Activated effector memory CD4-positive, alpha-beta T cell treated with Interleukin-2 at 50 U/mL for 16 hours (primary cell): ENCODE data around the gene GRK5.

Source experiments
- DNase-seq: peaks from one replicate; pipeline ENCODE4 v3.0.0-alpha.2; 2020

Gene GRK5

DNA sequence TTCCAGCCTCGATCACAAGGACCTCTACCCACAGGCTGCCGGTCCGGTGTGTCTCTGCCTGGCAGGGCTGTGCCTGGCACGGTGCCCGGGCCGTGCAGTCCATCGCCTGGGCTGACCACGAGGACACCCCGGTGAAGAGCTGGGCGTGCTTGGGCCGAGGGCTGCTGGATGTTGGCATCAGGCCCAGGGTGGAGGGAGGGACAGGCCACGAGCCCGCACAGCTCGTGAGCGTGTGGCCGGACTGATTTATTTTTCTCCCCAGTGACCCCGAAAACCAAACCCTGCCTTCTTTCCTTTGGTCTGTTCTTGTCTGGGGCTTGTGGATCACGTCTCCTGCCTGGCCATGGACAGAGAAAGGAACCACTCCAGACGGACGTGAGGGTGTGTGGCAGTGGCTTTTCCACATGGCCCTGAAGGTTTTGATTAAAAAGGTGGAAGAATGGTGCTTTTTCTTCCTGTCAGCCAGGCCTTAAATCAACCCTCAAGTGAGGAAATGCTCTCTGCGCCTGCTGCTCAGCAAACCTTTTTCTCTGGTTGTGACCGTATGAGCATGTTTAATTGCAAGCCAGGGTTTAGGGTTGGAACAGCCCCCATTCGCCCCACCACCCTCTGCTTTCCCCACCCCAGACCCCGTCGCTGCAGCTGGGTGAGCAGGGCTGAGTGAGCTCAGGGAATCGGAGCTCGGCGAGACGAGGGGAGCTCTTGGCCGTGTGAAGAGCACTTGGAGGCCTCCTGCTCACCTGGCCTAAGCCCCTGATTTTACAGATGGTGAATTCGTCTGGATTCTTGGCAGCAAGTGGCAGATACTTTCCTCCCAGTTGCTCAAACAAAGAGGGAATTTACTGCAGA is 205.1 kb downstream of the GRK5 start:
- no peak for DNase-seq

DNA sequence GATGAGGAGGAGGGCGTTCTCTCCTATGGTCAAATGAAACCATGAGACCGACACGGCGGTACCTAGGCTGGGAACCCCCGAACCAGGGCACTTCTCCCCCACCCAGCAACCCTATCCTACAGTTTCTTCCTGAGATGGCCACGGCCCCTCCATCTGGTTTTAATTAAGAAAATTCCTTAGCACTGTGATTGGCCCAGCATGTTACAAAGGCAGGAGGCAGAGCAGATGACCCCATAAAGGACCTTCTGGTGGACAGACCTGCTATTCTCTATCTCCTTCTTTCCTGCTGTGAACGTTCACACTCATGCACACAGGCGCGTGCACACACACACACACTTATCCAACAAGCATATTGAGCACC is 205.7 kb downstream of the GRK5 start:
- DNase-seq: no peak

DNA sequence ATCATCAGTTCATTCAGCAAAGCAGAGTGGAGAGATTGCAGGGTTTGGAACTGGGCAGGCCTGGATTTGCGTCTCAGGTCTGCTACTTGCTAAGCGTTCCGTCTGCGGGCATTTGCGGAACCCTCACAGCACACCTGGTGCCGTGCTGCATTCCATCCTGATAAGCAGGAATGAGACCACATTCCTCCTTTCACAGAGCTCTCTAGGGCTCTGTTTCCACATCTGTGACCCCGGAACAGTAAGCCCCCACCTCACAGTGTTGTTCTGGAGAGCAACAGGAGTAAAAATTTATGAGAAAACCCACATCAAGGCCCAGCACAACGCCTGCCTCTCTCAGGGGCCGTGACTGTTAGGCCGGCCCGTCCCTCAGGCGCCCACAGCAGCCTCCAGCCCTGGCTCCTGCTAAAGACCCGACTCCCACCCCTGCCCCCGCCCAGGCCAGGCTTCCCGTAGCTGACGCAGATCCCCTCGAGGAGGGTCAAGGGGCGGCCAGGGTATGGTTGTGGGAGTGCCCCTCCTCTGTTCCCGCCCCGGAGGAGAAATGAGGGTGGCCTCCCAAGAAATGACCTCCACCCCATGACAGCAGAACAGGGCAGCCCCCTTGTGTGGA is 206.2 kb downstream of the GRK5 start:
- no peak for DNase-seq

DNA sequence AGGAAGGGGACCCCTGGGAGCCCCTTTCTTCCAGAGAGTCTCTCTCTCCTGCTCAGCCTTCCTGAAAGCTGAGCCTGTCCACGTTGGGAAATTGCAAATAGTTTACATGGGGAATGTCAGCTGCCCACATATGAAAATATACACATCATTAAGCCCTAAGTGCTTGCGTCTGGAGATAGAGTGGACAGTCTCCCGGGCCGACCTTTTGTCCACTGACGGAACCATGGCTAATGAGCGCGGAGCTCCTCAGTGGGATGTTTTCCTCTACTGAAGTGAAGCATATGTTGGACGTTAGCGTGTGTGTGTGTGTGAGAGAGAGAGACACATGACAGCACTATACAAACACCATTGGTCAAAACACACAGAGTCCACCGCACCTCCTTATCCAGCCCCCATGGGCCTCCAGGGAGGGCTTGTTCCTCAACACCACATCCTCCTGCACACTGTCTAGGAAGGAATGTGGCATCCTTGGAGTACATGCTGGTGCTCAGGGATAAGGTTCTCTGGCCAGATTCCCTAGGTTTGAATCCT is 206.8 kb downstream of the GRK5 start:
- DNase-seq: no peak

DNA sequence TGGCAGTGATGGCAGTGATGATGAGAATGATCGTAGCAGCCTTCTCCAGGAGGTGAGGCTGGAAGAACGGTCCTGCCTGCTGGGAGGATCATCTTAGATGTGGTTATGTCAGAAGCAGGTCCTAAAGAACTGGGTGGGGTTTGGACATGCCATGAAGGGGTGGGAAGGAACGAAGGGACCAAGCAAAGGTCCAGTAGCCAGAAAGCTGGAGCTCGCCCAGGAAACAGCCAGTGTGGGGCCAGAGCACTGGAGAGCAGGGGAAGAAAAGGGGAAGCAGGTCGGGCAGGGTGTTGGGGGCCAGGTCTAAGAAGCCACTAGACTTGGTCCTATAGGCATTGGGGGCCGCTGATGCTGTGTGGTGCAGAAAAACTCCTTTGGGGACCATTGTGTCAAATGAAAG is 207.8 kb downstream of the GRK5 start:
- DNase-seq: no peak

DNA sequence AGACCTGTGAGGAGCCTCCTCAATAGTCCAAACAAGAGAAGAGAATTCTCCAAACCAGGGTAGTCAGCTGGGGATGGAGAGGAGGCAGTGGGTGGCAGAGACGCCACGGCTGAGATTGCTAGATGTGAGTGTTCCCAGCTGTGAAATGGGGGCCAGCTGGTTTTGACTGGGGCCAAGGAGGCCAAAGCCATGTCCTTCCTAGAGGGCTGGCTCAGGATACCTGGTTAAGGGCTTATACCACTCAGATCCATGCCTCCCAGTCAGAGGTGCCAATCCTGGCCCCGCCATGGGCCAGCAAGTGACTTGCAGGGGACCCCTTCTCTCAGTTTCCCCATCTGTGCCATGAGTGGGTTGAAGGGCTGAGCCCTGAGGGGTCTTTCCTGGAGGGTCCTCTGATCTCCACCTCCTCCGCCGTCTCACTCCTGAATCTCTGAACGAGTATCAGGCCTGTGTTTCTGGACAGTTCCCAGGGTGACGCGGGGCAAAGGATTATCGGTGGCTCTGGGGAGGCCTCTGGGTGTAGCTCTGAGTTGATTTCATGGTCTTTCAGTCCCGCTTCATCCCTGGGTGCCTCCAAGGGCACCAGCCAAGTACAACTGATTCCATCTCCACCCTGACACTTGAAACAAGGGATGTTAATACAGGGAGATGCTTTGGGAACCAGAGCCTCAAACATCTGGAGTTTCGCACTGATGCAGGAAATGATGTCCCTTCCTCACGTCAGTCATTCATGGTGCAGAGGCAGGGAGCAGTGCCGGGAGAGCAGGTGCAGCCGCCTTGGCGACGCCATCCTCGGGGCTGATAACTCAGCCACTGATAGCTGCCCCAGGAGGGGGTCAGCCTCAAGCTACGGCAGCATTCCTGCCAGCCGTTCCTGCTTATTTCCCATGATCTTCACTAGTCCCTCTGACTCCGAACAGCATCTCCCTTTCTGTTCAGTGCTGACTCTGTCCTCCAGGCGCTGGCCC is 208.4 kb downstream of the GRK5 start:
- DNase-seq: no peak

DNA sequence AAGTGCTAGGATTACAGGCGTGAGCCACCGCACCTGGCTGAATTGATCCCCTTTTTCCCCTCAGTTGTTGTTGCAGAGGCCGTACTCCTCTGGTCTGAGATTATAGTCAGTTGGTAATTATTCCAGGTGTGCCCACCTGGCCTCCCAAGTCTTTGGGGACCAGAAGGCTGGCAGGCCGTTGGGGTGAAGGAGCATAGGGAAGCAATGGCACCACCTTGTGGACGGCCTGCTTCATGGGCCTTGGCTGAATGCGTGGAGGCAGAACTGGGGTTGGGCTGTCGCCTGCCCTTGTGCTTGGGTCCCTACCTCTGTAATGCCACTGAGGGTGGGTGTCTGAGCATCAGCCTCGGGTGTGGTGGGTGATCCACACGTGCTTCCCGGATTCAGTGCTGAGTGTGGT is 209.5 kb downstream of the GRK5 start:
- peak; percentile 49 for DNase-seq

DNA sequence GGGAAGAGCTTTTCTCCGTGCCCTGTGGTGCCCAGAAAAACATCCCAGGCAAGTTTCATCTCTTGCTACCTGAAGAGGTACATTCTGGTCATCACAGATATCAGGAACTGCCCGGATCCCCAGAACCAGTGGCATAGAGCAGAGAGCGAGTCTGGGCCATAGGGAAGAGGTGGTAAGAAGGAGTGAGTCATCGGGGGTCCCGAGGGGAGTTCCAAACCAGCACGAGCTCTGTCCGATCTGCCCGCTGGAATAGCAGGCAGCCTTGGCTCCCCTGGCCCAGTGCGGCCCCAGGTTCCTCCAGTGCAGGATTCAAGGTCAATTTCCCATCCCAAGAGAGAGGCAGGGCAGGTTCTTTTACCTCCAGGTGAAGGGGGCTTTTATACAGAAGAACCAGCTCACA is 210.5 kb downstream of the GRK5 start:
- DNase-seq: no peak

DNA sequence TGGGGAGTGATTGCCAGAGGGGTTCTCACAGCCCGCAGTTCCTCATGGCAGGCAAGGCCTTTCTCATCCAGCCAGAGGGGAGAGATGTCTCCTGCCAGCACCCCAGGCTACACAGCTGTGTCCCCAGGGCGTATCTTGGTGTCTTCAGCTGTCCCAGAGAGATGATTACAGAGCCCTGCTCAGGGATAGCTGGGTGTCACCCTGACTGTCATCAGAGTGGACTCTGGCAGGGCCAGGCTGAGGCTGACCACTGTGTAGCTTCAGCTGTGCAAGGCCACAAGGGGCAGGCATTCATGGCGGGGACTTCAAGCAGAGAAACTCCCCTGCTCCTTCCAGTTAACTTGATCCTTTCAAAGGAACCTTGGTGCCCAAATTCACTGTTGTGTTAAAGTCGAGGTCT is 211.0 kb downstream of the GRK5 start:
- no peak for DNase-seq

DNA sequence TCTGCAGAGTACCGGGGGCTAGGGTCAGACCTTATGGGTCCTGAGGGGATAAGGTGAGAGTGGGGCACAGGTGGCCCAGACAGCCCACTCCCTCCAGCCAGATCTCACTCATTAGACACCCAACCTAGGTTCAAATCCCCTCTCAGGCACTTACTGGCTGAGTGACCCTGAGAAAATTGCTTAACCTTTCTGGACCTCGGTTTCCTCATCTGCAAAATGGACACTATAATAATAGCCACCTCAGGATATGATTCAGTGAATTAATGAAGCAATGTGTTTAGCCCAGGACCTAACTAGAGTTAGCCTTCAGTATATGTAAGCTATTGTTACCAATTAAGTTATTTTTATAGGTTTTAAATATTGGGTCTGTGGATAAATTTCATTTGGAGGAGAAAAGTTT is 212.6 kb downstream of the GRK5 start:
- DNase-seq: no peak

DNA sequence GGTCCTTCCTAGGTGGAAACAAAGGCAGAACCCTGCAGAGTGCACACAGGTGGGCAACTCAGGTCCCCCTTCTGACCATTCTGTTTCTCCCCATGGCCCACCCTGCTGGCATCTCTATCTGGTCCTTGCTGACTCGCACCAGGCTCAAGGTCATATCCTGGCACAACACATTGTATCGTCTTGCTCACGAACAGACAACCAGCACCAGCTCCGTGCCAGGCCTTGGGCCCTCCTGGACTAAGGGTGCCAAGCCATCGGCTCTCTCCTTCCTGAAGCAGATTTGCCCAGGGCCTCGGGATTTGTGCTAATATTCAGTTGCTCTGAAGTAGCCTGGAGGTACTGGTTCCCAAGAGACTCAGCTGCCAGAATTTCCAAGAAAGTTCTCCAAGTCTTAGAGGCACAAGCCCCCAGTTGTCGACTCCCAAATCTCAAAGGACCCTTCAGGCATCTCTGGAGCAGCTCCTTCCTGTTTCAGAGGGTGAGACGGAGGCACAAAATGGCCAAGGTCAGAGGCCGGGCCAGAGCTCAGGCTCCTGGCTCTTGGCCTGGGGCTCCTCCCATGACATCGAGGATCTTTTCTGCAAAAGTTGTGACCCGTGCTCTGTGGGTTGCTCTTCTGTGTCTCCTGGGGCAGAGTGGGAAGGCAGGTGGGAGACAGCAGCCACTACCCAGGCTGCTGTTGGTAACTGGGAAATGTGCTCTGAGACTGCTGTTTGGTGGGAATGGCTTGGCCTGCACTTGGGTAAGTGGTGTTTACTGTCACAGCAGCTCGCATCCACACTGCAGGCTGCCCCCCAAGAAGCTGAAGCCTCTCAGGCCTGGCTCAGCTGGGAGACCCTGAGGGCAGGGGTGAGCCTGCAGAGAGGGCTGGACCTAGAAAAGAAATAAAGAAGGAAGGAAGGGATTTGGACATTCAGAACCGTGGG is 213.8 kb downstream of the GRK5 start:
- DNase-seq: no peak

DNA sequence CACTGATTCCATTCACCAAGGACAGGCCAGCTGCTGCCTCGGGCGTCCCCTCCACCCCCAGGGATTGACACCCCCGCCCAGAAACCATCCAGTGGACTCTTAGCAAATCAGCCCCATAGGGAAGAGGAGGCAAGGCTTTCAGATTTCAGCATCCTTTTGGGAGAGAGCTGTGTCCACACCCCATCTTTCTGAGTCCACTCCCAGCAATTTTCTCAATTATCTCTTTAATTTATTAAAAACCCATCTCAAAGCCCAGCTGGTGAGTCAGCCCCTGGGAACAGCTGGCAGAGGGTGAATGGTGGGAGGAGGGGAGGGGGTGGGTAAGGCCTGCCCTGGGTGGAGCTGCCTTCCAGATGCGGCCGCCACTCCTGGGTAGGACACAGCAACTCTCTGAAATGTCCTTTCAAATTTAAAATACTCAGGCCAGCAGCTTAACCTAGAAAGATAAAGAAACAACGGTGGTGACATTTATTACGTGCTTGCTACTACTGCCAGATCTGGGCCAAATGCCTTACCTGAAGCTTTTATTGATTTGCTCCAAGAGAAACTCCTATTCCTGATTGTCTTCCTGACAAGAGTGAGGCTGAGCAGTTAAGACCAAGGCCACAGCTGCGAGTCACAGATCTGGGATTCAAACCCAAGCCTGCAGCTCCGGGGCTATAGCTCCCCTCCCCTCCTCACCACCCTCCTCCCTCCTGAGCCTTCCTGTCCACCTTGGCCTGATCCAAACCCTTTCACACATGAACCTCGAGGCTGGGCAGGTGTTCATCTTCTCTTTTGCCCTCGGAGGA is 214.7 kb downstream of the GRK5 start:
- no peak for DNase-seq

DNA sequence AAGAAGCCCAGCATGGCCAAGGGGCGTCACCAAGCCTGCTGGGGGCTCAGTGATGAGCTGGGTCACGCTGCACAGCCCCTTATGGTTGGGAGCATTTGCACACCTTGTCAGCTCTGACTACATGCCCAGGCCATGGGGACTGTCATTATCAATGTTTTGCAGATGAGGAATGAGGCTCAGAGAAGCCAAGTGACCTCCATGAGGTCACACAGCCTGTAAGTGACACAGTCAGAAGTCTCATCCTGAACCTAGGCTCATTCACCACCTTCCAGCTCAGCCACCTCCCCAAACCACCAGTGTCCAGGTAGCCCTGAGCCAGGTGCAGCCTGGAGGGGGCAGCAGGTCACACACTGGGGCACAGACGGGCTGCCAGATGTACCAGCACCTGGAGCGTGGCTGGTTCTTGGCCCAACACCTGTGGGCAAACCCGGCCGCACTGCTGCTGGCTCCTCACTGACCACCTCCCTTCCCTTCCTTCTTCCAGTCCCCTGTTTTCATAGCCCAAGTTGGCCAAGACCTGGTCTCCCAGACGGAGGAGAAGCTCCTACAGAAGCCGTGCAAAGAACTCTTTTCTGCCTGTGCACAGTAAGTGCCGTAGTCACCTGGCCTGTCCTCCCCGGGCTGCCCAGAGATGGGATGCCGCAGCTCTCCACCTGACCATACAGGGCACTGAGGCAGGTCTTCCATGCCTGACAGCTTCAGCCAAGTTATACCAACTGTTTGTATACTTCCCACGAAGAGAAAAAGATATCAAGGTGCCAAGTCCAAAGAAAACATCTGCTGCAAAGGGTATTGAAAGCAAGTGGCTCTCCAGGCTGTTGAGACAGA is 215.5 kb downstream of the GRK5 start:
- no peak for DNase-seq

DNA sequence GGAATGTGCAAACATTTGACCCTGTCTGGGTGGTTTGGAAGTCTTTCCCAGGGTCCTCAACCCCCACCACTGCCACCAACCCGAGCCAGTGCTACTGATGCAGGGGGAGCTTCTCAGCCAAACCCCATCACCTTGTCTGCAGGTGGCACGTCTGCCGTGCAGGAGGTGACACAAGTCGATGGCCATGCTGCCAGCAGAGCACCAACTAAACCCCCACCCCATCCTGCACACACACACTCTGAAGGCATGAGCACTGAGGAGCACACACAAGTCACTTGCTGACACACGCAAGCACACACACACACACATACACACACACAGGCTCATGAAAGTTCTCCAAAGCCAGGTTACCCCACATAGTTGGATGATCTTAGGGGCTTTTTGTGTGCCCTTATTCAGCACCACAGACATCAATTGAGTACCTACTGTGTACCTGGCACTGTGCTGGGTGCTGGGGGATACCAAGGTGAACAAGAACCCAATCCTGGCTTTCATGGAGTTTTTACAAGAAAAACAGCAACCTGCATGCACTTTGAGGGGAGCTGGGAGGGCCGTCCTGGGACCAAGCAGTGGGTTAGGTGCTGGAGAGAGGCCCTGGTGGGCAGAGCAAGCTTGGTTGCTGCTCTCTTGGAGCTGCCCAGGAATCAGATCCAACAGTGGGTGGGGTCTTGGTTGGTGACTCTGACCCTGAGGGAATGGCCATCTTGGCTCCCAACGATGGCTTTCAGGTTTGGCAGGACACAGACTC is 216.3 kb downstream of the GRK5 start:
- DNase-seq: no peak

DNA sequence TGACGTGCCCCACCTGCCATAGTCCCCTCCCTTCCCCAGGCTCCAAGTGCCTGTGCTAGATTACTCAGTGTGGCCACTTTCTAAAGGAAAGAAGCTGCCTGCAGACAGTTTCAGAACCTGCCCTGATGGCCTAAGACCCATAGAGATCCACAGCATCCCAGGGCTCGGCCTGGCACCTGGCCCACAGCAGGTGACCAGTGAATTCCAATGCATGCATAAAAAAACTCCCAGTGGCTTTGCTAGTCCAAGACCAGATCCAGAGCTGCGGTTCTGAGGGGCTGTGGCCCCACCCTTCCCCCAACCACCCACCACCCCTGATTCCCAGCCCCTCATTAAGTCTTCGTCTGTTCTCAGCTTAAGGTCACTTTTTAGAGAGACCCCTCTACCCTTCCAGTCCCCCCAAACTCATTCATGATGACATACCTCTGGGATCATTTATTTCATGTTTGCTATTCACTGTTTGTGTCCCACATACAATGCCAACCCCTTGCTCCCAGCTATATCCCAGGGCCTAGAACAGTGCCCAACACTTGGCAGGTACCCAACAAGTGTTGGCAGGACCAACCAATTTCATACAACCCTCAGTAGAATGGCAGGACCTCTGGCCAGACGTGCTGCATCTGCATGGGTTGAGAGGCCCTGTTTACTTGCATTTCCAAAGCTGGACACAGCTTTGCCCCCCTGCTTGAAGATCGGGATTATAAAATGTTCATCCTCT is 217.0 kb downstream of the GRK5 start:
- DNase-seq: no peak

DNA sequence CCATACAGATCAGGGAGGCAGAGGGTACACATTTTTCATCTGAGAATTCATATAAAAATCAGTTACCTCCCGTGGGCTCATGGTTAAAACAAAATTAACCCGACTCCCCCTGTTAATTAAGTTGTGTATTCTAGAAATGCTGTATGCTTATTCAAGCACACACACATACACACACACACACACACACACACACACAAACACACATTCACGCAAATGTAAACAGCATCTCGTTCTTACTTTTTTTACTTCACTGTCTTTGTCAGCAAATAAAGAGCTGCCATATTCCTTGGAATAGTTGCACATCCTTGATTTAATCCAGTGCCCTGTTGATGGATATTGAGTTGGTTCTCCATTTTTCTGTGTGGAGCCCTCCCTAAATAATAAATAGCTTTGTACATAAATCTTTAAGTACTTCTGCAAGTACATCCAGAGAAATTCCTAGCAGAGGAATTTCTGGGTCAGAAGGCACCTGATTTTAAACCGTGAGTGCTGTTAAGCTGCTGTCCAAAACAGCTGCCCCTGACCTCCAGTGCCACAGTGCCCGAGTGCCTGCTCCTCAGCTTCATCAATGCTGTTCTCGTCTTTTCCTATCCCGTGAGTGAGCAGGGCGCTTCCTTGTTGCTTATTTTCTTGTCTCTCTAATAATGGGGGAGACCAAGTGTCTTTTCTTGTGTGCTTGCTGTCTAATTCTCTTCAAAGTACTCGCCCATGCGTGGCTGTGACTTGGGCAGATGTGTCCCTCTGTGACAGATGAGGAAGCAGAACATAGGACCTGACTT is 217.9 kb downstream of the GRK5 start:
- no peak for DNase-seq

DNA sequence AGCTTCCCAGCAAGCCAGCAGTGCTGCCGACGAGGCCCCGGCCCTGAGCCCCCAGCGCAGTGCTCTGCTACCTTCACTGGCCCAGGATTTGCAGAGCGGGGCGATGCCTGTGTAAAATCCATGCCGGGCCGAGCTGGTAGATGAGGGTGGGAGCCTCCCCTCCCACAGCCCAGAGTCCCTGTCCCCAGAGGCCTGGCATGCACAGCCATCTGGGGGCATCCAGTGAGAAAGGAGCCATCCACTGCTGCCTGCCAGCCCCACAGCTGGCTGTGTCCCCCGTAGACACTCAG is 218.5 kb downstream of the GRK5 start:
- DNase-seq: no peak

DNA sequence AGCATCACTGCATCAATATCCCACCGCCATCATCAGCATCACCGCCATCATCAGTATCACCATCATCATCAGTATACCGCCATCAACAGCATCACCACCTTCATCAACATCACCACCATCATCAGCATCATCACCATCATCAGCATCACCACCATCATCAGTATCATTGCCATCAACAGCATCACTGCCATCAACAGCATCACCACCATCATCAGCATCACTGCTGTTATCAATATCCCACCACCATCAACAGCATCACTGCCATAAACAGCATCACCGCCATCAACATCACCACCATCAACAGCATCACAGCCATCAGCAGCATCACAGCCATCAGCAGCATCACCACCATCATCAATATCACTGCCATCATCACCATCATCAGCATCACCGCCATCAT is 219.3 kb downstream of the GRK5 start:
- no peak for DNase-seq
